ENCODE results near the gene IFFO2. TPM values are rescaled to one million over a fixed set of nuclear protein-coding genes. Genes with fewer than 3 reads are reported as not detected.
"Not testable (repeated sequence)": the region's sequence is repeated elsewhere in the genome, so short reads cannot be mapped to it uniquely, and the experiment has no call there.

IFFO2 gene
- total RNA-seq, 1 donor from 2014 or later: 107 TPM

- no peak for DNase-seq (ENCODE audit: low read depth)
- TF ChIP-seq CTCF (conservative IDR thresholded peaks at IDR 0.05; ENCODE audit: low read depth, low read length): no peak
- no peak overlapping the region for H3K4me3 ChIP-seq (ENCODE audit: low read depth, low read length)
Observed at GRCh38 chr1:18871401-18872070, 84.9 kb downstream of the IFFO2 start.

GRCh38 chr1:18870957-18871356 lies 85.5 kb downstream of the IFFO2 start:
- H3K4me3 ChIP-seq (ENCODE audit: low read depth, low read length): no peak overlapping the region
- TF ChIP-seq CTCF (conservative IDR thresholded peaks at IDR 0.05; ENCODE audit: low read depth, low read length): no peak

GRCh38 chr1:18870595-18870865 lies 85.9 kb downstream of the IFFO2 start:
- H3K4me3 ChIP-seq (ENCODE audit: low read depth, low read length); DNase-seq (ENCODE audit: low read depth): not testable (repeated sequence)

More at GRCh38 chr1:18870957-18871356, 85.5 kb downstream of the IFFO2 start:
- no peak for DNase-seq (ENCODE audit: low read depth)

GRCh38 chr1:18869847-18870594 lies 86.5 kb downstream of the IFFO2 start:
- no peak for TF ChIP-seq CTCF (conservative IDR thresholded peaks at IDR 0.05; ENCODE audit: low read depth, low read length)
- no peak for DNase-seq (ENCODE audit: low read depth)
- no peak overlapping the region for H3K4me3 ChIP-seq (ENCODE audit: low read depth, low read length)

GRCh38 chr1:18868801-18869424 lies 87.6 kb downstream of the IFFO2 start:
- no peak for TF ChIP-seq CTCF (conservative IDR thresholded peaks at IDR 0.05; ENCODE audit: low read depth, low read length)

GRCh38 chr1:18868354-18868753 lies 88.1 kb downstream of the IFFO2 start:
- no peak for DNase-seq (ENCODE audit: low read depth)
- TF ChIP-seq CTCF (conservative IDR thresholded peaks at IDR 0.05; ENCODE audit: low read depth, low read length): no peak
- no peak overlapping the region for H3K4me3 ChIP-seq (ENCODE audit: low read depth, low read length)

More at GRCh38 chr1:18868801-18869424, 87.6 kb downstream of the IFFO2 start:
- H3K4me3 ChIP-seq (ENCODE audit: low read depth, low read length): no peak overlapping the region
- no peak for DNase-seq (ENCODE audit: low read depth)

- H3K4me3 ChIP-seq (ENCODE audit: low read depth, low read length): no peak overlapping the region
- no peak for DNase-seq (ENCODE audit: low read depth)
- TF ChIP-seq CTCF (conservative IDR thresholded peaks at IDR 0.05; ENCODE audit: low read depth, low read length): no peak
Observed at GRCh38 chr1:18866846-18867245, 89.6 kb downstream of the IFFO2 start.

All from epithelial cell of proximal tubule (primary cell).